Trophoblast cell (in vitro differentiated cells and primary cell): Measurements from ENCODE around the gene PARP1.

ENCODE experiments used
- DNase-seq, 2 donors: peaks; one replicate each; pipeline ENCODE4 v3.0.0-alpha.2; 2016
- H2AFZ ChIP-seq: 2 replicates; pipeline ENCODE4 v1.6.1; 2013; ENCODE audit warnings: low read length, moderate library complexity, mild to moderate bottlenecking; ENCODE audit not compliant: insufficient read depth, poor library complexity
- H2AK5ac ChIP-seq: 2 replicates; pipeline ENCODE4 v1.6.1; 2013; ENCODE audit warnings: mild to moderate bottlenecking, low read length
- H2BK120ac ChIP-seq: 2 replicates; pipeline ENCODE4 v1.6.1; 2013; ENCODE audit warnings: low read length, mild to moderate bottlenecking, moderate library complexity; ENCODE audit not compliant: insufficient read depth, poor library complexity
- H2BK12ac ChIP-seq: 2 replicates; pipeline ENCODE4 v1.6.1; 2013; ENCODE audit warnings: mild to moderate bottlenecking, low read length, moderate library complexity
- H2BK5ac ChIP-seq: 2 replicates; pipeline ENCODE4 v1.6.1; 2013; ENCODE audit warnings: low read length, low read depth, moderate library complexity, mild to moderate bottlenecking; ENCODE audit not compliant: poor library complexity
- H3K14ac ChIP-seq: 2 replicates; pipeline ENCODE4 v1.6.1; 2013; ENCODE audit warnings: mild to moderate bottlenecking, low read length
- H3K18ac ChIP-seq: 2 replicates; pipeline ENCODE4 v1.6.1; 2013; ENCODE audit warnings: mild to moderate bottlenecking, low read length
- H3K23ac ChIP-seq: 2 replicates; pipeline ENCODE4 v1.6.1; 2013; ENCODE audit warnings: low read length
- H3K27ac ChIP-seq: 2 replicates; pipeline ENCODE4 v1.5.1; 2013; ENCODE audit warnings: low read depth, mild to moderate bottlenecking, inconsistent platforms, low read length, moderate library complexity
- H3K27me3 ChIP-seq: 2 replicates; pipeline ENCODE4 v1.6.1; 2013; ENCODE audit warnings: inconsistent platforms, mild to moderate bottlenecking, low read length, moderate library complexity; ENCODE audit not compliant: insufficient read depth
- H3K36me3 ChIP-seq, 2 experiments: 1 replicate in 1 of 2; 2 replicates in 1 of 2; pipeline ENCODE4 v1.6.1; 2013; ENCODE audit warnings: low read length in 2 of 2, mild to moderate bottlenecking in 2 of 2, moderate library complexity in 1 of 2; ENCODE audit not compliant: insufficient read depth in 2 of 2, control insufficient read depth in 1 of 2
- H3K4ac ChIP-seq: 2 replicates; pipeline ENCODE4 v1.6.1; 2013; ENCODE audit warnings: low read depth, mild to moderate bottlenecking, low read length, moderate library complexity
- H3K4me1 ChIP-seq, 2 experiments: 1 replicate in 1 of 2; 2 replicates in 1 of 2; pipeline ENCODE4 v1.6.1; 2013; ENCODE audit warnings: low read length in 2 of 2, mild to moderate bottlenecking in 2 of 2, moderate library complexity in 1 of 2; ENCODE audit not compliant: insufficient read depth in 2 of 2, control insufficient read depth in 1 of 2
- H3K4me2 ChIP-seq: 2 replicates; pipeline ENCODE4 v1.6.1; 2013; ENCODE audit warnings: inconsistent platforms, mild to moderate bottlenecking, low read length, moderate library complexity
- H3K4me3 ChIP-seq: 2 replicates; pipeline ENCODE4 v1.5.1; 2013; ENCODE audit warnings: mild to moderate bottlenecking, low read depth, low read length, inconsistent platforms
- H3K79me1 ChIP-seq: one replicate; pipeline ENCODE4 v1.6.1; 2013; ENCODE audit warnings: low read length
- H3K79me2 ChIP-seq: 2 replicates; pipeline ENCODE4 v1.6.1; 2013; ENCODE audit warnings: low read length, mild to moderate bottlenecking; ENCODE audit not compliant: control insufficient read depth, insufficient read depth, poor library complexity
- H3K9ac ChIP-seq: 2 replicates; pipeline ENCODE4 v1.6.1; 2013; ENCODE audit warnings: mild to moderate bottlenecking, low read length
- H3K9me3 ChIP-seq: 2 replicates; pipeline ENCODE4 v1.6.1; 2013; ENCODE audit warnings: low read depth, mild to moderate bottlenecking, control low read depth, inconsistent platforms, low read length; ENCODE audit not compliant: insufficient read depth
- H4K12ac ChIP-seq: 2 replicates; pipeline ENCODE4 v1.6.1; 2013; ENCODE audit warnings: low read depth, mild to moderate bottlenecking, low read length, moderate library complexity
- H4K8ac ChIP-seq: 2 replicates; pipeline ENCODE4 v1.6.1; 2013; ENCODE audit warnings: low read depth, mild to moderate bottlenecking, low read length, moderate library complexity
- H4K91ac ChIP-seq: one replicate; pipeline ENCODE4 v1.6.1; 2013; ENCODE audit warnings: low read depth, mild to moderate bottlenecking, low read length, moderate library complexity
- WGBS: extraction: QIAGEN DNeasy Blood & Tissue Kit; methylation state at CpG from one replicate; pipeline ENCODE4 v1.1.7; 2013; ENCODE audit warnings: missing lambda C conversion rate; ENCODE audit not compliant: insufficient read length, insufficient coverage; ENCODE audit errors: extremely low coverage; 5-methylcytosine and 5-hydroxymethylcytosine counted together

PARP1 gene

GRCh38 chr1:226382030-226382429 lies 25.9 kb downstream of the PARP1 start:
- Histone ChIP-seq H3K36me3 (peaks cover 60 to 79% of the 10 kb centered on the region in 2 experiments), H3K14ac (no peak overlapping the region), H2BK120ac (no peak overlapping the region), H3K18ac (no peak overlapping the region), H3K27me3 (no peaks in the 10 kb centered on the region), H3K4me1 (no peaks in the 10 kb centered on the region), H3K4me3 (no peak overlapping the region), H3K4me2 (no peak overlapping the region), H3K9me3 (peaks cover 3% of the 10 kb centered on the region), H2AFZ (no peak overlapping the region), H3K23ac (no peak overlapping the region), H3K4ac (no peak overlapping the region), H3K79me1 (no peaks in the 10 kb centered on the region), H3K27ac (no peak overlapping the region), H2BK12ac (no peak overlapping the region), H4K12ac (no peak overlapping the region), H2AK5ac (no peak overlapping the region), H2BK5ac (no peak overlapping the region), H4K91ac (no peak overlapping the region), H3K9ac (no peak overlapping the region), H4K8ac (no peak overlapping the region), H3K79me2 (no peaks in the 10 kb centered on the region)
- WGBS, result no CpG with 5 or more reads among the region's 5 CpGs
- no peak for DNase-seq

- Histone ChIP-seq H3K4me1 (no peaks in the 10 kb centered on the region), H2BK120ac (no peak overlapping the region), H3K4ac (no peak overlapping the region), H3K4me2 (no peak overlapping the region), H3K4me3 (no peak overlapping the region), H4K12ac (no peak overlapping the region), H2AK5ac (no peak overlapping the region), H3K27ac (no peak overlapping the region), H2BK5ac (no peak overlapping the region), H4K8ac (no peak overlapping the region), H3K14ac (no peak overlapping the region), H2BK12ac (no peak overlapping the region), H2AFZ (no peak overlapping the region), H3K27me3 (no peaks in the 10 kb centered on the region), H3K18ac (no peak overlapping the region), H3K9me3 (peaks cover 3% of the 10 kb centered on the region), H3K23ac (no peak overlapping the region), H3K9ac (no peak overlapping the region), H4K91ac (no peak overlapping the region), H3K36me3 (peaks cover 58 to 81% of the 10 kb centered on the region in 2 experiments), H3K79me2 (no peaks in the 10 kb centered on the region), H3K79me1 (no peaks in the 10 kb centered on the region)
- no CpG with 5 or more reads among the region's 15 CpGs for WGBS
- no peak for DNase-seq
Observed at GRCh38 chr1:226381226-226381998, 26.5 kb downstream of the PARP1 start.

GRCh38 chr1:226378071-226378470 lies 29.8 kb downstream of the PARP1 start:
- Histone ChIP-seq H3K27ac (no peak overlapping the region), H3K9ac (no peak overlapping the region), H3K79me2 (no peaks in the 10 kb centered on the region), H3K79me1 (no peaks in the 10 kb centered on the region), H4K12ac (no peak overlapping the region), H2AK5ac (no peak overlapping the region), H3K18ac (no peak overlapping the region), H2BK5ac (no peak overlapping the region), H4K8ac (no peak overlapping the region), H4K91ac (no peak overlapping the region), H2BK120ac (no peak overlapping the region), H3K14ac (no peak overlapping the region), H3K27me3 (no peaks in the 10 kb centered on the region), H3K4ac (no peak overlapping the region), H3K4me3 (no peak overlapping the region), H3K36me3 (peaks cover 54 to 78% of the 10 kb centered on the region in 2 experiments), H3K23ac (no peak overlapping the region), H2BK12ac (no peak overlapping the region), H2AFZ (no peak overlapping the region), H3K4me2 (no peak overlapping the region), H3K4me1 (no peaks in the 10 kb centered on the region), H3K9me3 (peaks cover 1% of the 10 kb centered on the region)
- WGBS, result no CpG with 5 or more reads among the region's 2 CpGs
- DNase-seq, result peak in 1 of 2 donors; percentile 35

GRCh38 chr1:226376300-226376699 lies 31.6 kb downstream of the PARP1 start:
- H3K14ac ChIP-seq, result no peak overlapping the region
- no peak for DNase-seq
- no peak overlapping the region for H3K27ac ChIP-seq
- peaks cover 1% of the 10 kb centered on the region for H3K9me3 ChIP-seq
- no peaks in the 10 kb centered on the region for H3K79me2 ChIP-seq
- peaks cover 49 to 74% of the 10 kb centered on the region in 2 experiments for H3K36me3 ChIP-seq
- no peak overlapping the region for H4K91ac ChIP-seq
- no peak overlapping the region for H2BK12ac ChIP-seq
- WGBS, result no CpG with 5 or more reads among the region's 3 CpGs
- H4K12ac ChIP-seq, result no peak overlapping the region
- H2AFZ ChIP-seq, result no peak overlapping the region
- H3K4me2 ChIP-seq, result no peak overlapping the region
- H3K4ac ChIP-seq, result no peak overlapping the region
- no peaks in the 10 kb centered on the region for H3K79me1 ChIP-seq
- H4K8ac ChIP-seq, result no peak overlapping the region
- H3K18ac ChIP-seq, result no peak overlapping the region
- H2BK5ac ChIP-seq, result no peak overlapping the region
- no peak overlapping the region for H2AK5ac ChIP-seq
- no peak overlapping the region for H3K23ac ChIP-seq
- H3K4me3 ChIP-seq, result no peak overlapping the region
- H3K4me1 ChIP-seq, result no peaks in the 10 kb centered on the region
- no peaks in the 10 kb centered on the region for H3K27me3 ChIP-seq
- no peak overlapping the region for H3K9ac ChIP-seq
- no peak overlapping the region for H2BK120ac ChIP-seq
